Glutamatergic neuron (in vitro differentiated cells): Measurements from ENCODE around the gene LDB1. TPM values are rescaled to one million over a fixed set of nuclear protein-coding genes. Genes with fewer than 3 reads are reported as not detected.

Experiments used
- DNase-seq: peaks from one replicate; pipeline ENCODE4 v3.0.0; 2022
- H3K27ac Mint-ChIP-seq: one replicate; pipeline ENCODE4 v1.8.0; 2020; ENCODE audit warnings: mild to moderate bottlenecking, mixed read lengths, inconsistent platforms; ENCODE audit not compliant: unreplicated experiment
- H3K27me3 Mint-ChIP-seq: one replicate; pipeline ENCODE4 v1.8.0; 2020; ENCODE audit warnings: mild to moderate bottlenecking, moderate library complexity, mixed read lengths, inconsistent platforms; ENCODE audit not compliant: unreplicated experiment
- H3K36me3 Mint-ChIP-seq: one replicate; pipeline ENCODE4 v1.8.0; 2020; ENCODE audit warnings: mild to moderate bottlenecking, mixed read lengths, inconsistent platforms; ENCODE audit not compliant: unreplicated experiment
- H3K4me1 Mint-ChIP-seq: one replicate; pipeline ENCODE4 v1.8.0; 2020; ENCODE audit warnings: mild to moderate bottlenecking, low read depth, mixed read lengths, inconsistent platforms; ENCODE audit not compliant: unreplicated experiment
- H3K4me3 Mint-ChIP-seq: one replicate; pipeline ENCODE4 v1.8.0; 2020; ENCODE audit warnings: mild to moderate bottlenecking, mixed read lengths, inconsistent platforms; ENCODE audit not compliant: unreplicated experiment
- H3K9me3 Mint-ChIP-seq: one replicate; pipeline ENCODE4 v1.8.0; 2020; ENCODE audit warnings: mild to moderate bottlenecking, moderate library complexity, mixed read lengths, inconsistent platforms; ENCODE audit not compliant: unreplicated experiment
- CTCF ChIP-seq: fragments of 200-600 bp; sonication (generic); IDR thresholded peaks from one replicate; pipeline ENCODE4 v1.5.0; 2021; ENCODE audit not compliant: partially characterized antibody, unreplicated experiment
- total RNA-seq: library from RNA; stranded (reverse); fragmentation: NEBNext Ultra II Directional; extraction: Animal tissue kit (Norgen Biotek cat#: 25700); gene quantifications from one replicate; pipeline ENCODE4 v1.2.1, GENCODE V29; 2021; ENCODE audit not compliant: unreplicated experiment

LDB1 gene
- total RNA-seq, 1 donor from 2014 or later = 310 TPM

GRCh38 chr10:102135956-102136526, 15.9 kb upstream of the LDB1 start:
- Mint-ChIP-seq H3K9me3 (peaks cover 8% of the 10 kb centered on the region), H3K4me1 (peaks cover 16% of the 10 kb centered on the region), H3K27ac (peak overlapping the region; percentile 7), H3K36me3 (peaks cover 3% of the 10 kb centered on the region), H3K4me3 (no peak overlapping the region), H3K27me3 (peaks cover 11% of the 10 kb centered on the region)
- no peak for DNase-seq
- no peak for TF ChIP-seq CTCF

GRCh38 chr10:102134416-102134815, 14.2 kb upstream of the LDB1 start:
- no peak for DNase-seq
- Mint-ChIP-seq H3K4me3 (peak overlapping the region; percentile 94), H3K36me3 (peaks cover 3% of the 10 kb centered on the region), H3K27me3 (peaks cover 6% of the 10 kb centered on the region), H3K27ac (peak overlapping the region; percentile 60), H3K4me1 (peaks cover 16% of the 10 kb centered on the region), H3K9me3 (peaks cover 8% of the 10 kb centered on the region)
- TF ChIP-seq CTCF = no peak

- Mint-ChIP-seq H3K4me1 (peaks cover 16% of the 10 kb centered on the region), H3K9me3 (peaks cover 8% of the 10 kb centered on the region)
Measured at GRCh38 chr10:102133373-102134195, 13.4 kb upstream of the LDB1 start.

DNA sequence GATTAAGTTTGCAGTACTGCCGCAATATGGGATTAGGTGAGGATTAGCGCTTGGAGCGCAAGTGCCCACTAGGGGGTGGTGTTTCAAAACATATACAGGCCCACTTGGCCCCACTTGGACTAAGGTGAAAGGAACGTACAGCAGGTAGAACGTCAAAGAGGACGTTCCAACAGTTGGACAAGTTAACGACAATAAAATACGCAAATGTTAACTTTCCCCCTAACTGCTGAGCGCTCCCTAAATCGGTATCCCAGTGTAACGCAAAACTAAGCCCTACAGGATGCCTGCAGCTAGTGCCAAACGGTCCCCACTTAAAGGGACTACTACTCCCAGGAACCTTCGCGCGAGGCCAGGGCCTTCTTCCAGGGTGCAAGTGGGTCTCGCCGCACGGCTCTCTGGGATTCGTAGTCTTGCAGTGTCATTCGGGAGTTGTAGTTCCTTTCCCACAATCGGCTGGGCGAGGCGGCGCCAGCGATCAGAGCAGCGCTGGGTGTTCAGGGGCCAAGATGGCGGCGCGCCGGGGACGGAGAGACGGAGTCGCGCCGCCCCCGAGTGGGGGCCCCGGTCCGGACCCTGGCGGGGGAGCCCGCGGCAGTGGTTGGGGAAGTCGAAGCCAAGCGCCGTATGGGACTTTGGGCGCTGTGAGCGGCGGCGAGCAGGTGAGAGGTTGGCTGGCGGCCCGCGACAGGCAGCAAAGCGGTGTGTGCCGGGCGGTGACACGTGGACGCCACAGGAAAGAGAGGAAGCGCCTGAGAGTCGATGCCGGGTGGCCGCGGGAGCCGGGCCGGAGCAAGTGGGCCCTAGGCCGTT, 12.6 kb upstream of the LDB1 start, which contains the start of gene PPRC1:
PPRC1 (plus strand) TSS at position 478 of the 810 bp plus-strand sequence; CDS start at position 507, 29 bp downstream.
- H3K27ac Mint-ChIP-seq = peak within 1 kb of the TSS; percentile 90
- peaks cover 8% of the 10 kb centered on the region for H3K9me3 Mint-ChIP-seq
- peaks cover 16% of the 10 kb centered on the region for H3K4me1 Mint-ChIP-seq
- H3K27me3 Mint-ChIP-seq = peaks cover 5% of the 10 kb centered on the region
- TF ChIP-seq CTCF = peak; percentile 96
- peak within 1 kb of the TSS; percentile 94 for H3K4me3 Mint-ChIP-seq
- no peaks in the 10 kb centered on the region for H3K36me3 Mint-ChIP-seq
- peak; percentile 97 for DNase-seq

More at GRCh38 chr10:102133373-102134195, 13.4 kb upstream of the LDB1 start:
- Mint-ChIP-seq H3K27me3 (peaks cover 5% of the 10 kb centered on the region), H3K27ac (peak overlapping the region; percentile 60), H3K4me3 (peak overlapping the region; percentile 94), H3K36me3 (no peaks in the 10 kb centered on the region)
- peak; percentile 74 for DNase-seq
- TF ChIP-seq CTCF = no peak
